Activated CD4-positive, alpha-beta T cell treated with anti-CD3 and anti-CD28 coated beads, Interleukin-2, amount 50 U/mL, for 16 hours (primary cell): ENCODE data around the gene SELENOH.
"Not testable (repeated sequence)": the region's sequence is repeated elsewhere in the genome, so short reads cannot be mapped to it uniquely, and the experiment has no call there.

Experiments used
- DNase-seq: peaks from one replicate; pipeline ENCODE4 v3.0.0-alpha.2; 2020

Gene SELENOH, protein sequence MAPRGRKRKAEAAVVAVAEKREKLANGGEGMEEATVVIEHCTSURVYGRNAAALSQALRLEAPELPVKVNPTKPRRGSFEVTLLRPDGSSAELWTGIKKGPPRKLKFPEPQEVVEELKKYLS

DNA sequence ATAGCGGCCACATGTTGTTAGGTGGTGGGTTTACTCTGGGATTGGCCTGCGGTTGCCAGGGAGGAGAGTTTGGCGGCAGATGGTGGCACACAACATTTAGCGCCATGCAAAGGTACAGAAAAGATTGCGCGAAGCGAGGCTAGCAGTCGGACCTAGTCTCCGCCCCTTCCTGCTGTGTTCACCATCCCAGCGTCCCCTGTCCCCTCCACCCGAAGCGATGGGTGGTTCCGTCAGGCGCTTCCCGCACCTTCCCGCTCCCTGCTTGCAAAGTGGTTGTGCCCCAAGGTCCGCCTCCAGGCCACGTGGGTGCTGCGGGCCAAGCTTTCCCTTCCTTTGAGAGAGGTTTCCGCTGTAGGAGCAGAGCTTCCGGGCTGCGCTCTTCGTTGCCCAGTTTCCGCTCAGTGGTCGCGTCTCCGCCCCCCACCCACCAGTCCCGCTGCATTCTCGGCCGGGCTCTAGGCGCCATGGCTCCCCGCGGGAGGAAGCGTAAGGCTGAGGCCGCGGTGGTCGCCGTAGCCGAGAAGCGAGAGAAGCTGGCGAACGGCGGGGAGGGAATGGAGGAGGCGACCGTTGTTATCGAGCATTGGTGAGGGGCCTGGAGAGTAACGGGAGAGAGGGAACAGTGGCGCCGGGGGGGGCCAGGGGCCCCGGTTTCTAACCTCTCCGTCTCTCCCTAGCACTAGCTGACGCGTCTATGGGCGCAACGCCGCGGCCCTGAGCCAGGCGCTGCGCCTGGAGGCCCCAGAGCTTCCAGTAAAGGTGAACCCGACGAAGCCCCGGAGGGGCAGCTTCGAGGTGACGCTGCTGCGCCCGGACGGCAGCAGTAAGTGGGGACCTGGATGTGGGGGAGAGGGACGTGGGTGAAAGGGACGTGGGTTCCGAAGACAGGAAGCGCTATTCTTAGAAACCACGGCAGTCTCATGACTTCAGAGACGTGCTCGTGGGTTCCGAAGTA, at the start of gene SELENOH:
Gene SELENOH, plus strand, starts transcription at position 360 of the 955 bp plus-strand sequence. Its CDS starts 105 bp downstream, at position 465.
- peak; percentile 98 for DNase-seq

GRCh38 chr11:57698843-57699365, 42.4 kb upstream of the SELENOH start:
- DNase-seq, result no peak

GRCh38 chr11:57699813-57700212, 41.5 kb upstream of the SELENOH start:
- DNase-seq, result no peak

DNA sequence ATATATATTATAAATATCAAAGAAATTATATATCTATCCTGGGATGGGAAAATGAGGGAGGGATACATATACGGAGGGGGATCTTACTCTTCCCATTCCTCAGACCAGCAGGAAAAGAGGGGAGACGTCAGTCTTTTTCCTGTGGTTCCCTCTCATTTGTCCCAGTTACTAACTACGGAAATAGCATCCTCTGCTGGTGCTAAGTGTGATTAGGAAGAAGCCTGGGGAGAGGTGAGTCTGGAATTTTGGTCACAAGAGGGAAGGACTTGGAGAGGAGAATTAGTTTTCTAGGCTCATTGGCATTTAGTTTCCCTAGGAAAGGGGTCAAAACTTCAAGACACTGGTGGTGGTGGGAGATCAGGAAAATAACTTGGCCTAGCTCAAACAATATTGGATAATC, 40.9 kb upstream of the SELENOH start:
- DNase-seq, result no peak

GRCh38 chr11:57703341-57703740, 38.0 kb upstream of the SELENOH start:
- no peak for DNase-seq

- DNase-seq, result no peak
Observed at GRCh38 chr11:57704932-57705331, 36.4 kb upstream of the SELENOH start.

DNA sequence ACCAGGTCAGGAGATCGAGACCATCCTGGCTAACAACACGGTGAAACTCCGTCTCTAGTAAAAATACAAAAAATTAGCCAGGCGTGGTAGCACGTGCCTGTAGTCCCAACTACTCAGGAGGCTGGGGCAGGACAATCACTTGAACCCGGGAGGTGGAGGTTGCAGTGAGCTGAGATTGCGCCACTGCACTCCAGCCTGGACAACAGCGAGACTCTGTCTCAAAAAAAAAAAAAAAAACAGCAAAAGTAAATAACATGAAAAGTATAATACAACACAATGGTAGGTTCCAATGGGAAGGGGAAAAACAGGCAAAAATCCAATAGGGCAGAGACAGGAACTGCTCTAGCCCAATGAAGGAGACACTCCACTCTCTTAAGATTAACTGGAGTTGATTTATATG, 35.9 kb upstream of the SELENOH start:
- DNase-seq, result not testable (repeated sequence)

DNA sequence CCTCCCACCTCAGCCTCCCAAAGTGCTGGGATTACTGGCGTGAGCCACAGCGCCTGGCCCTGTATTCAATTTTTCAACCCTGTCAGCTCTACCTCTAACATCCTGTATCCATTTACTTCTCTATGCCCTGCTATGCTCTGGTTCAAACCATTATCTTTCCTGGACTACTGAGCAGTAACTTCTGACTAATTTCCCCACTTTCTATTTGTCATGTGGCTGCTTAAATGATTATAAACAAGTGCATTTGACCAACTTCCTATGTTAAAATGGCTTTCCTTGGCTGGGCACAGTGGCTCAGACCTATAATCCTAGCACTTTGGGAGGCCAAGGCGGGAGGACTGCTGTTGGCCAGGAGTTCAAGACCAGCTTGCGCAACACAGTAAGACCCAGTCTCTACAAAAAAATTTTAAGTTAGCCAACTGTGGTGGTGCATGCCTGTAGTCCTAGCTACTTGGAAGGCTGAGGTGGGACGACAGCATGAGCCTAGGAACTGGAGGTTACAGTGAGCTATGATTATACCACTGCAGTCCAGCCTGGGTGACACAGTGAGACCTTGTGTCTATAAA, 31.4 kb upstream of the SELENOH start:
- peak; percentile 67 for DNase-seq

GRCh38 chr11:57711414-57712255, 29.7 kb upstream of the SELENOH start, which contains the start of gene MED19:
Gene MED19, minus strand, starts transcription at chr11:57712215. Its CDS starts 36 bp downstream, at chr11:57712179.
- peak; percentile 85 for DNase-seq

GRCh38 chr11:57712256-57713150, 28.8 kb upstream of the SELENOH start, which contains the start of gene TMX2:
Gene TMX2, plus strand, starts transcription at chr11:57712593. Its CDS starts 26 bp downstream, at chr11:57712619.
- peak; percentile 96 for DNase-seq

- no peak for DNase-seq
Observed at GRCh38 chr11:57713835-57714234, 27.5 kb upstream of the SELENOH start.

DNA sequence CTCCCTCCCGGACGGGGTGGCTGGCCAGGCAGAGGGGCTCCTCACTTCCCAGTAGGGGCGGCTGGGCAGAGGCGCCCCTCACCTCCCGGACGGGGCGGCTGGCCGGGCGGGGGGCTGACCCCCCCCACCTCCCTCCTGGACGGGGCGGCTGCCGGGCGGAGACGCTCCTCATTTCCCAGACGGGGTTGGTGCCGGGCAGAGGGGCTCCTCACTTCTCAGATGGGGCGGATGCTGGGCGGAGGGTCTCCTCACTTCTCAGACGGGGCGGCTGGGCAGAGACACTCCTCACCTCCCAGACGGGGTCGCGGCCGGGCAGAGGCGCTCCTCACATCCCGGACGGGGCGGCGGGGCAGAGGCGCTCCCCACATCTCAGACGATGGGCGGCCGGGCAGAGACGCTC, 24.6 kb upstream of the SELENOH start:
- not testable (repeated sequence) for DNase-seq

- no peak for DNase-seq
Observed at GRCh38 chr11:57727185-57727584, 14.1 kb upstream of the SELENOH start.

- no peak for DNase-seq
Observed at GRCh38 chr11:57728829-57729228, 12.5 kb upstream of the SELENOH start.

- no peak for DNase-seq
Observed at GRCh38 chr11:57729479-57729878, 11.8 kb upstream of the SELENOH start.

GRCh38 chr11:57732661-57733060, 8.6 kb upstream of the SELENOH start:
- no peak for DNase-seq

DNA sequence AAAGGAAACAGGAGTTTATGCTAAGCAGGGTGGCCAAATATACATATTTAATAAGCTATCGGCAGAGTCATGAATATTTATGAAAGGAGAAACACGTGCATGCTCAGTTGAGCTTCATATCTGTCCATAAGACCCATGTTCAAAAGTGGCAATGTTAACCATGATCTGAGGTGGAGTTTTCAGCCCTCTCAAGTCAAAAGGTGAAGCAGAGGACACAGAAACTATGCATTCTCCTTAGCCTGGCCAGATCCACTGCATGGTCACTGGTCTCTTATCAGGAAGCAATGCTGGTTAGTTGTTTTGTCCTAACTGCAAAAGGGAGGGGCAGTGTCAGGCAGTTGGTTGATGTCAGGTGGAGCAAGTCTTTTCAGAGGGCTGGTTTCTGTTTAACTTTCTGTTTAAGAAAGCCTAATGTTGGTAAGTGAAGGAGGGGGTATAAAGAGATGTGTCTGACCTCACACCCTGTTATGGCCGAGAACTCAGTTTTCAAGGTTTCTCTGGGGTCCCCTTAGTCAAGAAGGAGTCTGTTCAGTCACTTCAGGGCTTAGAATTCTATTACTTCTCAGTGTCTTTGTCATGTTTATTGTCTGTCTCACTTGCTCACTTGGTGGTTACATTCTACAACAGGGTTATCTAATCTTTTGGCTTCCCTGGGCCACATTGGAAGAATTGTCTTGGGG, 5.5 kb upstream of the SELENOH start:
- DNase-seq, result no peak

DNA sequence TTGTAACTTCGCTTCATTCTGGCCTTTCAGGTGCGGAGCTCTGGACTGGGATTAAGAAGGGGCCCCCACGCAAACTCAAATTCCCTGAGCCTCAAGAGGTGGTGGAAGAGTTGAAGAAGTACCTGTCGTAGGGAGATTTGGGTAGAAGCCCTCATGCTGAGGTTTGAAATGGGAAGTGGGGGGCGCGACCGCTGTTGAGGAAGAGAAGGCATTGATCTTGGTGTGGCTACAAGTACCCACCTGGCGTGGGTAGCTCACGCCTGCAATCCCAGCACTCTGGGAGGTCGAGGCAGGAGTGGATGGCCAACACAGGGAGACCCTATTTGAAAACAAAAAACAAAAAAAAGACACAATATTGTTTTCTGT, 779 bp downstream of the SELENOH start:
- no peak for DNase-seq

DNA sequence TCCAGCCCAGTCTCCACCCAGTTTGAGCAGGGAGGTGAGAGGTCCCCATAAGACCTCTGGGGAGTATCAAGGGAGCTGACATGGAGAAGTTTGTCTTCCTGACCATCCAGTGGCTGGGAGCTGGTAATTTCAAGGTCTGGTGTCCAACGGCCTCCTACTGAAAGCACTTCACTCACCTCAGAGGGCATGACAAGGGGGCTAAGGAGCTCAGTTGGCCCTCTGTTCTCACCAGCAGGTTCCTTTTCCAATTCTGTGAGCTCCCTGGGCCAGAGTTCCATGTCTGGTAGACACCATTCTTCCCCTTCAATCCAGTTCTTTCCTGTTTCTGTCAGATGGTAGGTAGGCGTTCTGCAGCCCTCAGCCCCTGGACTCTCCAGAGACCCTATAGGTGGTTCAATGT, 3.1 kb downstream of the SELENOH start:
- DNase-seq, result no peak

GRCh38 chr11:57745206-57745605, 3.9 kb downstream of the SELENOH start:
- DNase-seq, result no peak

- no peak for DNase-seq
Observed at GRCh38 chr11:57746920-57747319, 5.6 kb downstream of the SELENOH start.
